Neural cell (in vitro differentiated cells): ENCODE measurements around the gene BRD7.

Source experiments
- CTCF ChIP-seq: fragments of 450-650 bp; IDR thresholded peaks from 2 replicates; pipeline ENCODE4 v1.5.1; 2014; ENCODE audit warnings: antibody characterized with exemption, mild to moderate bottlenecking, moderate library complexity; ENCODE audit not compliant: poor library complexity, severe bottlenecking
- EP300 ChIP-seq: fragments of 450-650 bp; conservative IDR thresholded peaks from 2 replicates; pipeline ENCODE4 v1.6.1; 2014; ENCODE audit warnings: antibody characterized with exemption, mild to moderate bottlenecking, moderate library complexity; ENCODE audit not compliant: poor library complexity, severe bottlenecking
- EZH2 ChIP-seq: fragments of 200-600, 300-800 bp; shearing (Covaris generic), sonication (generic); IDR thresholded peaks from 2 replicates; pipeline ENCODE4 v1.6.1; 2014; ENCODE audit warnings: antibody characterized with exemption, low read length, borderline replicate concordance, mild to moderate bottlenecking; ENCODE audit not compliant: insufficient read depth, poor library complexity, severe bottlenecking
- MXI1 ChIP-seq: fragments of 450-650 bp; conservative IDR thresholded peaks from 2 replicates; pipeline ENCODE4 v1.6.1; 2014; ENCODE audit warnings: antibody characterized with exemption, mild to moderate bottlenecking; ENCODE audit not compliant: poor library complexity, severe bottlenecking
- POLR2AphosphoS5 ChIP-seq: IDR thresholded peaks from 2 replicates; pipeline ENCODE4 v1.6.1; 2012
- RAD21 ChIP-seq: fragments of 450-650 bp; conservative IDR thresholded peaks from 2 replicates; pipeline ENCODE4 v1.6.1; 2014; ENCODE audit warnings: antibody characterized with exemption, mild to moderate bottlenecking, moderate library complexity
- SMC3 ChIP-seq: fragments of 450-650 bp; conservative IDR thresholded peaks from 2 replicates; pipeline ENCODE4 v1.6.1; 2014; ENCODE audit warnings: antibody characterized with exemption, mild to moderate bottlenecking, moderate library complexity; ENCODE audit not compliant: poor library complexity
- TAF1 ChIP-seq: IDR thresholded peaks from 2 replicates; pipeline ENCODE4 v1.6.1; 2012; ENCODE audit warnings: low read depth

GRCh38 chr16:50334106-50334975, 34.4 kb downstream of the BRD7 start:
- no peak for TF ChIP-seq CTCF
- TF ChIP-seq SMC3, result no peak
- TF ChIP-seq EZH2, result no peak
- TF ChIP-seq POLR2AphosphoS5, result no peak
- TF ChIP-seq TAF1, result no peak
- TF ChIP-seq EP300, result no peak
- TF ChIP-seq RAD21, result no peak
- no peak for TF ChIP-seq MXI1
